Measurements from ENCODE around the gene UBTD2. TPM values are rescaled to one million over a fixed set of nuclear protein-coding genes. Genes with fewer than 3 reads are reported as not detected.

Gene UBTD2
- total and polyA plus RNA-seq, 2 of the 4 experiments (the other 2 are of a cell fraction): 11.2 to 20.6 TPM

- no peak for TF ChIP-seq CTCF (conservative IDR thresholded peaks at IDR 0.05; ENCODE audit: low read depth, low read length)
Measured at GRCh38 chr5:172189693-172190296, 93.8 kb downstream of the UBTD2 start (continued).
